ENCODE data around the gene DNAJC13.

DNA sequence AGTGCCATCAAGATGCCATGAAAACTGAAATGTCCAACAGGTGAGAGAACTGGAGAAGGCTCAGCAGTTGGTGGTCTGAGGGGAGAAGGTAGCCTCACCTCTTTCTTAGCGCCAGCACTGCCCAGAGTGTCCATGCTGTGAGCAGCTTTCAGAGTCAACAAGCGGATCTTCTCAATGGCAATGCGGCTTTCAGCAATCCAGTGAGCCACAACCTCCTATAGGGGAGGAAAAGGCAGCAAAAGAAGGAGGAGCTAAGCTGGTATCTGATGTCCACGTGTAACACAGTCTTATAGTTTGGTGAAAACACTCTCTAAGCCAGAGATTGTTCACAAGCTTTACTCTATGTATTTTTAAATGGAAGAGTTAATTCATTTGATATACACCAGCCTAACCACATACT is 143.7 kb downstream of the DNAJC13 start:
- TF ChIP-seq, protein P1, sequence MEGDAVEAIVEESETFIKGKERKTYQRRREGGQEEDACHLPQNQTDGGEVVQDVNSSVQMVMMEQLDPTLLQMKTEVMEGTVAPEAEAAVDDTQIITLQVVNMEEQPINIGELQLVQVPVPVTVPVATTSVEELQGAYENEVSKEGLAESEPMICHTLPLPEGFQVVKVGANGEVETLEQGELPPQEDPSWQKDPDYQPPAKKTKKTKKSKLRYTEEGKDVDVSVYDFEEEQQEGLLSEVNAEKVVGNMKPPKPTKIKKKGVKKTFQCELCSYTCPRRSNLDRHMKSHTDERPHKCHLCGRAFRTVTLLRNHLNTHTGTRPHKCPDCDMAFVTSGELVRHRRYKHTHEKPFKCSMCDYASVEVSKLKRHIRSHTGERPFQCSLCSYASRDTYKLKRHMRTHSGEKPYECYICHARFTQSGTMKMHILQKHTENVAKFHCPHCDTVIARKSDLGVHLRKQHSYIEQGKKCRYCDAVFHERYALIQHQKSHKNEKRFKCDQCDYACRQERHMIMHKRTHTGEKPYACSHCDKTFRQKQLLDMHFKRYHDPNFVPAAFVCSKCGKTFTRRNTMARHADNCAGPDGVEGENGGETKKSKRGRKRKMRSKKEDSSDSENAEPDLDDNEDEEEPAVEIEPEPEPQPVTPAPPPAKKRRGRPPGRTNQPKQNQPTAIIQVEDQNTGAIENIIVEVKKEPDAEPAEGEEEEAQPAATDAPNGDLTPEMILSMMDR (IDR thresholded peaks at IDR 0.05): no peak
- TF ChIP-seq POLR2AphosphoS5 (IDR thresholded peaks at IDR 0.05): no peak
- TF ChIP-seq EP300 (IDR thresholded peaks at IDR 0.05; ENCODE audit: low read depth): no peak
- TF ChIP-seq POLR2A (IDR thresholded peaks at IDR 0.05): no peak

All from transverse colon (tissue), 4 donors.